ENCODE data around the gene ADGRV1.

GRCh38 chr5:90555666-90556065 is 2.9 kb upstream of the ADGRV1 start:
- no peak for TF ChIP-seq EZH2phosphoT487 (IDR thresholded peaks at IDR 0.05; ENCODE audit: borderline replicate concordance)
- no peak for TF ChIP-seq CTCF (conservative IDR thresholded peaks at IDR 0.05; ENCODE audit: low read length)

Measured in Loucy (cell line).